Epithelial cell of proximal tubule (primary cell): ENCODE data around the gene FAM219A. TPM values are rescaled to one million over a fixed set of nuclear protein-coding genes. Genes with fewer than 3 reads are reported as not detected.
"Not testable (repeated sequence)": the region's sequence is repeated elsewhere in the genome, so short reads cannot be mapped to it uniquely, and the experiment has no call there.

Source experiments
- DNase-seq: peaks from one replicate; pipeline ENCODE4 v3.0.0-alpha.2; 2011; ENCODE audit warnings: low read depth
- H3K4me3 ChIP-seq: 2 replicates; pipeline ENCODE4 v1.5.1; 2011; ENCODE audit warnings: low read depth, mild to moderate bottlenecking, low read length
- total RNA-seq: library from RNA; depleted of rRNA; stranded (reverse); fragments of >200 nt; gene quantifications from 2 replicates; pipeline ENCODE4 v1.2.3, GENCODE V29; 2015
- TF ChIP-seq, protein P1 (sequence below): conservative IDR thresholded peaks from 2 replicates; pipeline ENCODE4 v1.5.1; 2012; ENCODE audit warnings: low read depth, mild to moderate bottlenecking, low read length

Gene FAM219A
- total RNA-seq, 1 donor from 2014 or later, result 30.7 TPM

DNA sequence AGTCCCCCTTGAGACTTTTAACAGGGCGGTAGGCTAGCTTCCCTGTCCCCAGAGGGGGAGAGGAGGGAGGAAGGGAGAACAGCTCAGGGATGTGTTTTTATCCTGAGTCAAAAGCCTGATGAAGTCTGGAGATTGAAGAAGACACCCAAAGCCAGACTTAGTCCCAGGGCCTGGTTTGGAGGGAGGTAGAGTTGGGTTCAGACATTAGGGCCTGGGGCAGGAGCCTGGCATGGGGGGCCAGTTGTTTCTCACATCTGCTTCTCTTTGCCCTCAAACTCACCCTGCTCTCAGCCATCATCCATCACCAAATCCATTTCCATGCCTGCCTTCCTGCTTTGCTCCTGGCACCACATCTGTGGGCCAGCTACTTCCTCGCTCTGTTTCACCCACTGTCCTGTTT lies 84.6 kb downstream of the FAM219A start:
- H3K4me3 ChIP-seq, result no peak overlapping the region
- TF ChIP-seq, protein P1, sequence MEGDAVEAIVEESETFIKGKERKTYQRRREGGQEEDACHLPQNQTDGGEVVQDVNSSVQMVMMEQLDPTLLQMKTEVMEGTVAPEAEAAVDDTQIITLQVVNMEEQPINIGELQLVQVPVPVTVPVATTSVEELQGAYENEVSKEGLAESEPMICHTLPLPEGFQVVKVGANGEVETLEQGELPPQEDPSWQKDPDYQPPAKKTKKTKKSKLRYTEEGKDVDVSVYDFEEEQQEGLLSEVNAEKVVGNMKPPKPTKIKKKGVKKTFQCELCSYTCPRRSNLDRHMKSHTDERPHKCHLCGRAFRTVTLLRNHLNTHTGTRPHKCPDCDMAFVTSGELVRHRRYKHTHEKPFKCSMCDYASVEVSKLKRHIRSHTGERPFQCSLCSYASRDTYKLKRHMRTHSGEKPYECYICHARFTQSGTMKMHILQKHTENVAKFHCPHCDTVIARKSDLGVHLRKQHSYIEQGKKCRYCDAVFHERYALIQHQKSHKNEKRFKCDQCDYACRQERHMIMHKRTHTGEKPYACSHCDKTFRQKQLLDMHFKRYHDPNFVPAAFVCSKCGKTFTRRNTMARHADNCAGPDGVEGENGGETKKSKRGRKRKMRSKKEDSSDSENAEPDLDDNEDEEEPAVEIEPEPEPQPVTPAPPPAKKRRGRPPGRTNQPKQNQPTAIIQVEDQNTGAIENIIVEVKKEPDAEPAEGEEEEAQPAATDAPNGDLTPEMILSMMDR, result no peak
- no peak for DNase-seq

DNA sequence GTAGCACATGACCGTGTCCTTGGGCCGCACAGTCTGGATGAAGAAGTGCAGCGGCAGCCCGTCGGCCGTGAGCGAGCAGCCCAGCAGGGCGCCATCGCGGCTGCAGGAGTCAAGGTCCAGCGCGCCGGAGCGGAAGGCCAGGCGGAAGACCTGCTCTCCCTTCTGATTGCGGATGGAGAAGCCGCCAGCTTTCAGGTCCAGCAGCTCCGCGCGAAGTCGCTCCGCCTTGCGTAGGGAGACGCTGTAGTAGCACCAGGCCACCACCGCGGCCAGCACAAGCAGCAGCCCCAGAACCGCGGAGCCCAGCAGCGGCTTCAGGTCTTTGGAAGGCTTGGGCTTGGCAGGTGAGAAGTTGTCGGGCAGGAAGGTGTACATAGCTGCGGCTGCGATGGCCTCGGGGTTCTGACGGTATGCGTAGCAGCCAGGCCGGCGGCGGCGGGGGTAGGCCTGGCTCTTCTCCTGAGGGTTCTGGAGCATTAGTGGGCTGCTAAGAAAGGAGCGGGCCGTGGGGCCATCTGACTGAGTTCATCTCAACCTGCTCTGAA lies 85.8 kb downstream of the FAM219A start:
- TF ChIP-seq, protein P1, result no peak
- DNase-seq, result no peak
- H3K4me3 ChIP-seq, result no peak overlapping the region

DNA sequence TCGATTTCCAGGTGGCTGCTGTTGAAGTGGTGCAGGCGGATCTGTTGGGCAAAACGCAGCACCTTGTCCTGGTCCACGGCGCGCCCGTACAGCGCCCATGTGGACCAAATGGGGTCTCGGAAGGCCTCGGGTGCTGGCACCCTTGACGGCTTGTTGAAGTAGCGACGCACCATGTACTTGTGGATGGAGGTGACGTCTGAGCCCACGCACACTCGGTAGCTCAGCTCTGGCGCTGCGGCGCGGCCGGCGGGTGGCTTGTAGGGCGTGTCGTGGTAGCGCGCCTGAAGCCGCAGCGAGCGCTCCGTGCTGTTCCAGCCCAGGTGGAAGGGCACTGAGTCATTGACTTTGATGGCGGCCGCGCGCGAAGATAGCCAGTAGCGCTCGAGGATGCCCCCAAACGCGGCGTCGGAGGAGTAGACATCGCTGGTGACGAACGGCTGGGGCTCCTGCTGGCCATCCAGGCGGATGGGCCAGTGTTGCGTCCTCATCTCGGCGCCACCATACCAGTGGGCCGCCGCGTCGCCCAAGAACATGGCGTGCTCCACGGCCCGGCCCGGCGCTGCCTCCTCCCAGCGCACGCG lies 86.4 kb downstream of the FAM219A start:
- H3K4me3 ChIP-seq, result no peak overlapping the region
- TF ChIP-seq, protein P1, result no peak
- no peak for DNase-seq

DNA sequence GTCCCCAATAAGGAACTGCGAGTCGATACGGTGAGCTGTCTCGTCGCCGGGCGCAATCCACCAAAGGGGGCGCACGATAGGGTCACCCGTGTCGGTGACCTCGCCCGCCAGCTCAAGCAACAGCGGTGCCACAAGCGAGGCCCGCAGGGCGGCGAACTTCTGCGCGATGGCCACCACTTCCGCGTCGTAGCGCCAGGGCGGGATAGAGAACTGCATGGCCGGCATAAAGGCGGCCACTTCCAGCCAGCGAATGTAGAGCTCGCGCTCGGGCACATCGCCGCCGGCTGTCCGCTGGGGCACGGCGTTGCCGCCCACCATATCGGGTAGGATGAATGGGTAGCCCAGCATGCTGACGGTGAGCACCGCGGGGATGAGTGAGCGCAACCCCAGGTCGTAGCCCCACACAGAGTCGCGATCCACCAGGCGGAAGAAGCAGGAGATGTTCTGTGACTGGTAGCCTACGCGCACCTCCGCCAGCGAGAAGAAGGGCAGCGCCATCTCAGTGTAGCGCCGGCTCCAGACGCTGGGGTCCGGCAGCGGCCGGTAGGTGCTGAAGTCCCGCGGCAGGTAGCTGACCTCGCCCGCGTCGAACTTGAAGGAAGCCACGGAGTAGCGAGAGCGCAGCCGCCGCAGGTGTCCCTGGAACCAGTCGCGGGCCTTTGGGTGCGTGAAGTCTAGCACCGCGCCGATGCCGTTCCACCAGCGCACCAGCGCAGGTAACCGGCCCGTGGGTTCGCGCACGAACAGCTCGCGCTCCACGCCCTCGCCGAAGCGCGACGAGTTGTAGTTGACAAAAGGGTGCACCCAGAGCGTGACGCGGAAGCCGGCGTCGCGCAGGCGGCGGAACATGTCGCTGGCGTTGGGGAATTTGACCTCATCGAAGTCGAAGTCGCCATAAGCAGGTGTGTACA lies 87.1 kb downstream of the FAM219A start:
- no peak overlapping the region for H3K4me3 ChIP-seq
- DNase-seq, result no peak
- TF ChIP-seq, protein P1, result no peak

DNA sequence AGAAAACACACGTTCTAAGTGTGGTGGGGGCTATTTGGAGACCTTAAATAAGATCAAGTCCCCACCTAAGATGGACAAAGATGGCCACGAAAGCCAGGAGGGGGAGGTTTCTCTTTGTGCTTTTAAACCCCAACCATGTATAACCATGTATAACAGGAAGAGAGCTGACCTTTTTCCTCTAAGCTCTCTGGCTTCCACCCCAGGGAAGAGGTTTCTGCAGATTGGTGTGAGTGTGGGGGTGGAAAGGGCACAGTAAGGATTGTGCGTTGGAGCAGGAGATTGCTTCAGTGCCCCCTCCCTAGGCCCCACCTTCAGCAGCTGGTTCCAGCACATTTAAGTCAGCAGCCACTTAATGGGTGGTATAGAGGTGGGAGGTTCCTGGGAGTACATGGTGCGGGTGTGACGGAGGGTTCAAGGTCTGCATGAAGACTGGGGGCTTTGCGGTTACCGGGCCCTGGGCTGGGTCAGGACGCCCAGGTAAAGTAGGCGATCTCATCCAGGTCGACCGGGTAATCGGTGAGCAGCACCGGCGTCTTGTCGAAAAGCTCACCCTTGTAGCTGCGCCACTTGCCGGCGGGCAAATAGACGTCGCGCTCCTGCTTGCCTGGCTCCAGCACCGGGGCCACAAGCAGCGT lies 87.9 kb downstream of the FAM219A start:
- no peak overlapping the region for H3K4me3 ChIP-seq
- TF ChIP-seq, protein P1, result no peak
- no peak for DNase-seq

DNA sequence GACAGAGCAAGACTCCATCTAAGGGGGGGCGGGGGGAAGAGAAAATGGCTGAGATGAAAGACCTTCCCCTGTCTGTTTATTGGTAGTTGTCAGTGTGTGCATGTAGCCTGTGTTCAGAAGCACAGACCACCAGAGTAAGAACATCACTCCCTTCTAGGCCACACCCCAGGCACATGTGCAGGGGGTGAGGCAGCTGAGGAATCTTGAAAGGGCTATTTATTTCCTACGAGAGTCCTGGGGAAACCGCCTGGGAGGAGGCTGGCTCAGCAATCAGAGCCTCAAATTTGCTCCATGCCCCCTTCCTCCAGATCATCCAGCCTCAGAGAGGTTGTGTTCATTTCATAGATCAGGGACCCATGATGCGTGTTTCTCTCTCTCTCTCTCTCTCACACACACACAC lies 88.7 kb downstream of the FAM219A start:
- no peak overlapping the region for H3K4me3 ChIP-seq
- TF ChIP-seq, protein P1, result no peak
- DNase-seq, result no peak

DNA sequence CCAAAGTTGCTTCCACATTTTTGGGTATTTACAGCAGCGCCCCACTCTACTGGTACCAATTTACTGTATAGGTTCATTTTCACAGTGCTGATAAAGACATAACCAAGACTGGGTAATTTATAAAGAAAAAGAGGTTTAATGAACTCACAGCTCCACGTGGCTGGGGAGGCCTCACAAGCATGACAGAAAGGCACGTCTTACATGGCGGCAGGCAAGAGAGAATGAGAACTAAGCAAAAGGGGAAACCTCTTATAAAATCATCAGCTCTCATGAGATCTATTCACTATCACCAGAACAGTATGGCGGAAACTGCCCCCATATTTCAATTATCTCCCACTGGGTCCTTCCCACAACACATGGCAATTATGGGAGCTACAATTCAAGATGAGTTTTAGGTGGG lies 89.6 kb downstream of the FAM219A start:
- not testable (repeated sequence) for DNase-seq, H3K4me3 ChIP-seq

DNA sequence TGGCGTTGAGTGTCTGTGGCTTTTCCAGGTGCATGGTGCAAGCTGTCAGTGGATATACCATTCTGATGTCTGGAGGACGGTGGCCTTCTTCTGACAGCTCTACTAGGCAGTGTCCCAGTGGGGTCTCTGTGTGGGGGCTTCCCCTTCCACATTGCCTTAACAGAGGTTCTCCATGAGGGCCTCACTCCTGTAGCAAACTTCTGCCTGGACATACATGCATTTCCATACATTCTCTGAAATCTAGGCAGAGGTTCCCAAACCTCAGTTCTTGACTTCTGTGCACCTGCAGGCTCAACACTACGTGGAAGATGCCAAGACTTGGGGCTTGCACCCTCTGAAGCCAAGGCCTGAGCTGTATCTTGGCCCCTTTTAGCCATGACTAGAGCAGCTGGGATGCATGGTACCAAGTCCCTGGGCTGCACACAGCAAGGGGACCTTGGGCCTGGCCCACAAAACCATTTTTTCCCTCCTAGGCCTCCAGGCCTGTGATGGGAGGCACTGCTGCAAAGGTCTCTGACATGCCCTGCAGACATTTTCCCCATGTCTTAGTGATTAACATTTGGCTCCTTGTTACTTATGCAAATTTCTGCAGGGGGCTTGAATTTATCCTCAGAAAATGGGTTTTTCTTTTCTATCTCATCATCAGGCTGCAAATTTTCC lies 90.5 kb downstream of the FAM219A start:
- not testable (repeated sequence) for DNase-seq, H3K4me3 ChIP-seq
